ENCODE results near the gene TMEM150B.

DNA sequence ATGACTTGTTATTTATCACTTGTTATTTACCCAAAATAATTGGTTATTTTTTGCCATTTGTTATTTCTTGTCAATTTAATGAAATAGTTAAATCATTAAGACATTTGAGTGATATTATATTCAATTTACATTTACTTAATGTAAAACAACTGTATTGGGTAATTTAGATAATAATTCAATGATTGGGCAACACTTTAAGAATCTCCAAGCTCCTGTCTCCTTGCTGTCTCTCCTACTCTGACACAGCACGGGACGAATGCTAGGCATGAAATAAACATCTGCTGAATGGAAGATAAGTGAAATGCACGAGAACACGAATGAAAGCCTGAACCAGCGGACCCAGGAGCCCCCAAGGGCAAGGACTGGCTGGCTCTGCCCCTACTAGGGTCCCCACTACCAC is 60.6 kb downstream of the TMEM150B start:
- TF ChIP-seq, protein P1, sequence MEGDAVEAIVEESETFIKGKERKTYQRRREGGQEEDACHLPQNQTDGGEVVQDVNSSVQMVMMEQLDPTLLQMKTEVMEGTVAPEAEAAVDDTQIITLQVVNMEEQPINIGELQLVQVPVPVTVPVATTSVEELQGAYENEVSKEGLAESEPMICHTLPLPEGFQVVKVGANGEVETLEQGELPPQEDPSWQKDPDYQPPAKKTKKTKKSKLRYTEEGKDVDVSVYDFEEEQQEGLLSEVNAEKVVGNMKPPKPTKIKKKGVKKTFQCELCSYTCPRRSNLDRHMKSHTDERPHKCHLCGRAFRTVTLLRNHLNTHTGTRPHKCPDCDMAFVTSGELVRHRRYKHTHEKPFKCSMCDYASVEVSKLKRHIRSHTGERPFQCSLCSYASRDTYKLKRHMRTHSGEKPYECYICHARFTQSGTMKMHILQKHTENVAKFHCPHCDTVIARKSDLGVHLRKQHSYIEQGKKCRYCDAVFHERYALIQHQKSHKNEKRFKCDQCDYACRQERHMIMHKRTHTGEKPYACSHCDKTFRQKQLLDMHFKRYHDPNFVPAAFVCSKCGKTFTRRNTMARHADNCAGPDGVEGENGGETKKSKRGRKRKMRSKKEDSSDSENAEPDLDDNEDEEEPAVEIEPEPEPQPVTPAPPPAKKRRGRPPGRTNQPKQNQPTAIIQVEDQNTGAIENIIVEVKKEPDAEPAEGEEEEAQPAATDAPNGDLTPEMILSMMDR (IDR thresholded peaks at IDR 0.05; ENCODE audit: low read depth, low read length, missing input control), result no peak
- TF ChIP-seq, protein P2, sequence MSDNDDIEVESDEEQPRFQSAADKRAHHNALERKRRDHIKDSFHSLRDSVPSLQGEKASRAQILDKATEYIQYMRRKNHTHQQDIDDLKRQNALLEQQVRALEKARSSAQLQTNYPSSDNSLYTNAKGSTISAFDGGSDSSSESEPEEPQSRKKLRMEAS (IDR thresholded peaks at IDR 0.05), result no peak
- TF ChIP-seq HNF4A (conservative IDR thresholded peaks at IDR 0.05), result no peak
- TF ChIP-seq, protein P3, sequence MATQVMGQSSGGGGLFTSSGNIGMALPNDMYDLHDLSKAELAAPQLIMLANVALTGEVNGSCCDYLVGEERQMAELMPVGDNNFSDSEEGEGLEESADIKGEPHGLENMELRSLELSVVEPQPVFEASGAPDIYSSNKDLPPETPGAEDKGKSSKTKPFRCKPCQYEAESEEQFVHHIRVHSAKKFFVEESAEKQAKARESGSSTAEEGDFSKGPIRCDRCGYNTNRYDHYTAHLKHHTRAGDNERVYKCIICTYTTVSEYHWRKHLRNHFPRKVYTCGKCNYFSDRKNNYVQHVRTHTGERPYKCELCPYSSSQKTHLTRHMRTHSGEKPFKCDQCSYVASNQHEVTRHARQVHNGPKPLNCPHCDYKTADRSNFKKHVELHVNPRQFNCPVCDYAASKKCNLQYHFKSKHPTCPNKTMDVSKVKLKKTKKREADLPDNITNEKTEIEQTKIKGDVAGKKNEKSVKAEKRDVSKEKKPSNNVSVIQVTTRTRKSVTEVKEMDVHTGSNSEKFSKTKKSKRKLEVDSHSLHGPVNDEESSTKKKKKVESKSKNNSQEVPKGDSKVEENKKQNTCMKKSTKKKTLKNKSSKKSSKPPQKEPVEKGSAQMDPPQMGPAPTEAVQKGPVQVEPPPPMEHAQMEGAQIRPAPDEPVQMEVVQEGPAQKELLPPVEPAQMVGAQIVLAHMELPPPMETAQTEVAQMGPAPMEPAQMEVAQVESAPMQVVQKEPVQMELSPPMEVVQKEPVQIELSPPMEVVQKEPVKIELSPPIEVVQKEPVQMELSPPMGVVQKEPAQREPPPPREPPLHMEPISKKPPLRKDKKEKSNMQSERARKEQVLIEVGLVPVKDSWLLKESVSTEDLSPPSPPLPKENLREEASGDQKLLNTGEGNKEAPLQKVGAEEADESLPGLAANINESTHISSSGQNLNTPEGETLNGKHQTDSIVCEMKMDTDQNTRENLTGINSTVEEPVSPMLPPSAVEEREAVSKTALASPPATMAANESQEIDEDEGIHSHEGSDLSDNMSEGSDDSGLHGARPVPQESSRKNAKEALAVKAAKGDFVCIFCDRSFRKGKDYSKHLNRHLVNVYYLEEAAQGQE (IDR thresholded peaks at IDR 0.05), result no peak
- TF ChIP-seq, protein P4, sequence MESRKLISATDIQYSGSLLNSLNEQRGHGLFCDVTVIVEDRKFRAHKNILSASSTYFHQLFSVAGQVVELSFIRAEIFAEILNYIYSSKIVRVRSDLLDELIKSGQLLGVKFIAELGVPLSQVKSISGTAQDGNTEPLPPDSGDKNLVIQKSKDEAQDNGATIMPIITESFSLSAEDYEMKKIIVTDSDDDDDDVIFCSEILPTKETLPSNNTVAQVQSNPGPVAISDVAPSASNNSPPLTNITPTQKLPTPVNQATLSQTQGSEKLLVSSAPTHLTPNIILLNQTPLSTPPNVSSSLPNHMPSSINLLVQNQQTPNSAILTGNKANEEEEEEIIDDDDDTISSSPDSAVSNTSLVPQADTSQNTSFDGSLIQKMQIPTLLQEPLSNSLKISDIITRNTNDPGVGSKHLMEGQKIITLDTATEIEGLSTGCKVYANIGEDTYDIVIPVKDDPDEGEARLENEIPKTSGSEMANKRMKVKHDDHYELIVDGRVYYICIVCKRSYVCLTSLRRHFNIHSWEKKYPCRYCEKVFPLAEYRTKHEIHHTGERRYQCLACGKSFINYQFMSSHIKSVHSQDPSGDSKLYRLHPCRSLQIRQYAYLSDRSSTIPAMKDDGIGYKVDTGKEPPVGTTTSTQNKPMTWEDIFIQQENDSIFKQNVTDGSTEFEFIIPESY (IDR thresholded peaks at IDR 0.05), result no peak
- no peak for TF ChIP-seq RAD21 (IDR thresholded peaks at IDR 0.05)
